DOHH2 (cell line): Measurements from ENCODE around the gene PDE9A.
"Not testable (repeated sequence)": the region's sequence is repeated elsewhere in the genome, so short reads cannot be mapped to it uniquely, and the experiment has no call there.

Experiments used
- H3F3A ChIP-seq: fragments of 200-600 bp; sonication (generic), shearing (Covaris generic); 2 replicates; pipeline ENCODE4 v1.6.0; 2016; ENCODE audit warnings: antibody characterized with exemption, mild to moderate bottlenecking; ENCODE audit not compliant: control insufficient read depth, insufficient read depth
- H3K27ac ChIP-seq: fragments of 200-600 bp; sonication (generic); 2 replicates; pipeline ENCODE4 v1.5.1; 2014; ENCODE audit warnings: low read depth, mild to moderate bottlenecking, low read length, moderate library complexity
- H3K27me3 ChIP-seq: fragments of 200-600 bp; sonication (generic); 2 replicates; pipeline ENCODE4 v1.6.1; 2014; ENCODE audit warnings: mild to moderate bottlenecking, low read length, mixed read lengths; ENCODE audit not compliant: control insufficient read depth
- H3K36me3 ChIP-seq: fragments of 200-600 bp; sonication (generic); 2 replicates; pipeline ENCODE4 v1.6.1; 2014; ENCODE audit warnings: mild to moderate bottlenecking, low read length, moderate library complexity, mixed read lengths; ENCODE audit not compliant: control insufficient read depth
- H3K4me1 ChIP-seq: fragments of 200-600 bp; sonication (generic); 2 replicates; pipeline ENCODE4 v1.6.1; 2014; ENCODE audit warnings: mild to moderate bottlenecking, low read length, mixed read lengths; ENCODE audit not compliant: control insufficient read depth
- H3K4me2 ChIP-seq: fragments of 200-600 bp; sonication (generic); 2 replicates; pipeline ENCODE4 v1.6.0; 2014; ENCODE audit warnings: mild to moderate bottlenecking, low read length, moderate library complexity
- H3K4me3 ChIP-seq: fragments of 200-600 bp; sonication (generic); 2 replicates; pipeline ENCODE4 v1.5.1; 2014; ENCODE audit warnings: mild to moderate bottlenecking, low read length, mixed read lengths
- H3K79me2 ChIP-seq: fragments of 200-600 bp; sonication (generic); 2 replicates; pipeline ENCODE4 v1.6.1; 2014; ENCODE audit warnings: mild to moderate bottlenecking, low read length, mixed read lengths; ENCODE audit not compliant: control insufficient read depth
- H3K9me2 ChIP-seq: fragments of 200-600 bp; sonication (generic); replicated peaks from 2 replicates; pipeline ENCODE4 v1.6.1; 2014; ENCODE audit warnings: mild to moderate bottlenecking, low read length, mixed read lengths; ENCODE audit not compliant: control insufficient read depth
- H3K9me3 ChIP-seq: fragments of 200-600 bp; sonication (generic); 2 replicates; pipeline ENCODE4 v1.6.1; 2014; ENCODE audit warnings: antibody characterized with exemption, low read length, mixed read lengths; ENCODE audit not compliant: control insufficient read depth, insufficient read depth
- H4K20me1 ChIP-seq: fragments of 200-600 bp; sonication (generic); 2 replicates; pipeline ENCODE4 v1.6.0; 2014; ENCODE audit warnings: low read depth, mild to moderate bottlenecking, antibody characterized with exemption, low read length, moderate library complexity; ENCODE audit not compliant: control insufficient read depth, insufficient read depth
- CTCF ChIP-seq: fragments of 200-600 bp; sonication (generic); IDR thresholded peaks from one replicate; pipeline ENCODE4 v1.5.1; 2014; ENCODE audit warnings: antibody characterized with exemption, mild to moderate bottlenecking, low read depth, low read length; ENCODE audit not compliant: poor library complexity, severe bottlenecking
- EZH2phosphoT487 ChIP-seq: fragments of 200-600 bp; sonication (generic); IDR thresholded peaks from 2 replicates; pipeline ENCODE4 v1.6.1; 2017; ENCODE audit warnings: borderline replicate concordance, mild to moderate bottlenecking, antibody characterized with exemption, low read length, moderate library complexity, mixed read lengths

The PDE9A gene

GRCh38 chr21:42799948-42800347 is 146.5 kb downstream of the PDE9A start:
- Histone ChIP-seq H3K4me2 (peak overlapping the region; percentile 38), H3K27ac (no peak overlapping the region), H3K4me3 (peak overlapping the region; percentile 16; the same call in 1 of the 2 replicates), H3F3A (no peaks in the 10 kb centered on the region), H3K9me2 (no peaks in the 10 kb centered on the region), H3K4me1 (peaks cover 14% of the 10 kb centered on the region), H3K27me3 (no peaks in the 10 kb centered on the region; the same call in 1 of the 2 replicates), H3K36me3 (no peaks in the 10 kb centered on the region), H4K20me1 (no peaks in the 10 kb centered on the region), H3K79me2 (no peaks in the 10 kb centered on the region), H3K9me3 (no peaks in the 10 kb centered on the region)
- TF ChIP-seq CTCF (no peak), EZH2phosphoT487 (no peak)

- not testable (repeated sequence) for H4K20me1 ChIP-seq, H3K27me3 ChIP-seq, H3K9me2 ChIP-seq, H3F3A ChIP-seq, H3K4me3 ChIP-seq, H3K79me2 ChIP-seq, H3K36me3 ChIP-seq, H3K9me3 ChIP-seq, H3K4me2 ChIP-seq, H3K27ac ChIP-seq
- H3K4me1 ChIP-seq: peaks cover 14% of the 10 kb centered on the region
Observed at GRCh38 chr21:42801616-42802015, 148.2 kb downstream of the PDE9A start.

GRCh38 chr21:42806509-42807140 is 153.2 kb downstream of the PDE9A start:
- TF ChIP-seq EZH2phosphoT487 (no peak), CTCF (no peak)

GRCh38 chr21:42807293-42807895 is 154.0 kb downstream of the PDE9A start:
- H3K4me3 ChIP-seq, H3K9me3 ChIP-seq, H3K9me2 ChIP-seq, H4K20me1 ChIP-seq, H3K79me2 ChIP-seq, H3K27ac ChIP-seq, H3K4me2 ChIP-seq, H3K36me3 ChIP-seq, H3F3A ChIP-seq, H3K4me1 ChIP-seq: not testable (repeated sequence)
- peaks cover 20% of the 10 kb centered on the region for H3K27me3 ChIP-seq

More at GRCh38 chr21:42806509-42807140, 153.2 kb downstream of the PDE9A start:
- H4K20me1 ChIP-seq: no peaks in the 10 kb centered on the region
- no peaks in the 10 kb centered on the region for H3F3A ChIP-seq
- no peak overlapping the region for H3K4me2 ChIP-seq
- no peaks in the 10 kb centered on the region for H3K79me2 ChIP-seq
- H3K9me3 ChIP-seq: no peaks in the 10 kb centered on the region
- H3K9me2 ChIP-seq: no peaks in the 10 kb centered on the region
- H3K27me3 ChIP-seq: peaks cover 16% of the 10 kb centered on the region
- H3K27ac ChIP-seq: no peak overlapping the region
- H3K4me3 ChIP-seq: no peak overlapping the region
- H3K4me1 ChIP-seq: no peaks in the 10 kb centered on the region
- no peaks in the 10 kb centered on the region for H3K36me3 ChIP-seq
